GM18508 (cell line): ENCODE measurements around the gene PVR.
"Not testable (repeated sequence)": the region's sequence is repeated elsewhere in the genome, so short reads cannot be mapped to it uniquely, and the experiment has no call there.

Experiments used
- ATAC-seq: cut with Tn5 transposase; IDR thresholded peaks from one replicate; pipeline ENCODE4 v1.9.1; 2021; ENCODE audit warnings: moderate number of reproducible peaks; ENCODE audit not compliant: insufficient read depth, unreplicated experiment

Gene PVR

GRCh38 chr19:44643605-44644401, at the start of gene PVR:
Gene PVR (plus strand): TSS chr19:44643910. CDS start chr19:44644097, 187 bp downstream.
- ATAC-seq: no peak

- no peak for ATAC-seq
Measured at GRCh38 chr19:44596428-44597130, 47.1 kb upstream of the PVR start.

- no peak for ATAC-seq
Measured at GRCh38 chr19:44597131-44597491, 46.6 kb upstream of the PVR start.

GRCh38 chr19:44598355-44598754, 45.4 kb upstream of the PVR start:
- no peak for ATAC-seq

- no peak for ATAC-seq
Measured at GRCh38 chr19:44598880-44599279, 44.8 kb upstream of the PVR start.

GRCh38 chr19:44600466-44600865, 43.2 kb upstream of the PVR start:
- no peak for ATAC-seq

GRCh38 chr19:44602081-44602480, 41.6 kb upstream of the PVR start:
- no peak for ATAC-seq

GRCh38 chr19:44603201-44603945, 40.3 kb upstream of the PVR start:
- no peak for ATAC-seq

GRCh38 chr19:44604241-44604640, 39.5 kb upstream of the PVR start:
- no peak for ATAC-seq

- no peak for ATAC-seq
Measured at GRCh38 chr19:44605547-44605946, 38.2 kb upstream of the PVR start.

- ATAC-seq: no peak
Measured at GRCh38 chr19:44607049-44607448, 36.7 kb upstream of the PVR start.

- ATAC-seq: no peak
Measured at GRCh38 chr19:44607917-44608316, 35.8 kb upstream of the PVR start.

- no peak for ATAC-seq
Measured at GRCh38 chr19:44608391-44608821, 35.3 kb upstream of the PVR start.

GRCh38 chr19:44609219-44609618, 34.5 kb upstream of the PVR start:
- ATAC-seq: no peak

- not testable (repeated sequence) for ATAC-seq
Measured at GRCh38 chr19:44610497-44610896, 33.2 kb upstream of the PVR start.

- no peak for ATAC-seq
Measured at GRCh38 chr19:44611812-44612295, 31.9 kb upstream of the PVR start.

GRCh38 chr19:44613295-44614178, 30.2 kb upstream of the PVR start, which contains the start of gene IGSF23:
Gene IGSF23 (plus strand): TSS chr19:44613563. CDS start chr19:44613646, 83 bp downstream.
- ATAC-seq: no peak

- ATAC-seq: no peak
Measured at GRCh38 chr19:44614313-44614712, 29.4 kb upstream of the PVR start.

- no peak for ATAC-seq
Measured at GRCh38 chr19:44615863-44616247, 27.9 kb upstream of the PVR start.
